GM19468 (cell line): ENCODE measurements around the gene DDC.
"Not testable (repeated sequence)": the region's sequence is repeated elsewhere in the genome, so short reads cannot be mapped to it uniquely, and the experiment has no call there.

Source experiments
- ATAC-seq: cut with Tn5 transposase; IDR thresholded peaks from one replicate; pipeline ENCODE4 v1.9.1; 2021; ENCODE audit warnings: mild to moderate bottlenecking, moderate library complexity, moderate number of reproducible peaks; ENCODE audit not compliant: unreplicated experiment; ENCODE audit errors: extremely low read depth

The DDC gene

GRCh38 chr7:50557099-50557498 lies 8.1 kb downstream of the DDC start:
- no peak for ATAC-seq

- ATAC-seq = no peak
These were observed 8.8 kb downstream of the DDC start for GRCh38 chr7:50556247-50556991.

DNA sequence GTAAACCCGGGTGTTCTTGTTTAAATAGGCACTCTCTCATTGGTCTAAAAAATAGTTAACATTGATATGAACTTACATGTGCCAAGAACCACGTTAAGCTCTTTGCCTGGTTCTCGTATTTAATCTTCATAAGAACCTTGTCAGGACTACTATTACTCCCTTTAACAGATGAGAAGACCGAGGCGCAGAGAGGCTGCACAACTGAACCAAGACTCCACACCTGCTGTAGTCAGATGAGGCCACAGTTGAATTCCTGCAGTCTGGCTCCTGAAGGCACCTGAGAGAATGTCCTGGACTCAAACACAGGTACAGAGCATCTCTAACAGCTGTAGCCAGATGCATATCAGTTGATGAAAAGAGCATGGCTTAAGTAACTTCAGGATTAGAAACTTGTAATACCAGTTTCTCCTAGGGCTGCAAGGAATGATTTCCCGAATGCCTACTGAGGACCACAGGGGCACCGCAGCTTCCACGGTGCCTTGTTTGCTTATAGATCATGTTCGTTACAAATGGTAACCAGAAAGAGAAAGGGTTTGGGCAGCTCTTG lies 9.5 kb downstream of the DDC start:
- no peak for ATAC-seq

DNA sequence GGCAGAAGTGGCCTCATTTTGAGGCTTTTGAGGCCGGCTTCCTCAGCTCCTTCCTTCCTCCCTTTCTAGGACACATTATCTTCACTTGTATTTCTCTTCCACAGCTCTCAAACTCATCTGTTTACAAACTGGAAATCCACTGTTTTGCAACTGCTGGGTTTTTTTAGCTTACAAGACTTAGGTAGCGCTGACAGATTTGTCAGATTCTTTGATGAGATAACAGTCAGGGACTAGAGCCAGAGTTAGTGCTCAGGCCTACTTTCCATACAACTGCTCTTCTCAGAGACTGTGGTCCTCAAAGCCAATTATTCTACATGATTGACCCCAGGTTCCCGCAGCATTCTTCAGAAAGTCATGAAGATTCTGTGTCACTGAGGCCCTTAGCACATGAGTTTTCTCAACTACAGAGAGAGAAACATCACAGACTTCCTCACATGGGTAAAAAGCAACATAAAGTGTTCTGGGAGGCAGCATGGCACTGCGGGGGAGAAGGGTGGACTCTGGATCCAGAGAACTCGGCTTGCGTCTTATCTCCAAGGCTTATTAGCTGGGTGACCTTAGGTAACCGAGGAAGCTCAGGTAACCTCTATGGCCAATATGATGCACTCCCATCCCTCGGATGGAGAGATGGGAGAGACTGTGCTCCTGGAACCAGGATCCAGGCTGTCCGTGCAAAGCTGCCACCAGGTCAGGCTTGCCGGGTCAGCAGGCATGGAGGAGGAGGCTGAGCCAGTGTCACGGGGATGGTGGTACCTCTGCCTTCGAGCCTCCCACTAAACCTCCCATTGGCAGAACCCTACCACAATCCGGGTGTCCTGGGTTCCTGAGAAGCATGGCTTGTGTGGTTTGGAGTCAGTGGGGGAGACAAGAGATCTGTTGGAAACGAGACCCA lies 10.5 kb downstream of the DDC start:
- no peak for ATAC-seq

DNA sequence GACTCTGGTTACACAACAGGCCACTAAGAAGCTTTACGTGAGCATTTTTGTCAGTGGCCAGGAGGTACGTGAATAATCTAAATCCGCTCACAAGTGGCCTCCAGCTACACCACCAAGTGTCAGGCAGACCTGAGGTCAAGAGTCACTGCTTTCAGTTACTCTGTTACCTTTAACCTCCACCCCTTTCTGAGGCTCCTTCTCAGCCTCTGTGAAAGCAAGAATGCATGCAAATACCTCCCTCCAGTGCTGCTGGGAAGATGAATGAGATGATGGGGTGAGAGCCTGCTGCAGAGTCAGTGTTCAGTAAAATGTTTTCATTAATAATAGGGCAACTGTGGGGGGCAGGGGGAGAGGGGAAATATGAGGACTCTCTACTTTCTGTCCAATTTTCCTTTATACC lies 11.2 kb downstream of the DDC start:
- ATAC-seq = no peak

GRCh38 chr7:50552921-50553320 lies 12.3 kb downstream of the DDC start:
- no peak for ATAC-seq

- ATAC-seq = no peak
These were observed 13.1 kb downstream of the DDC start for GRCh38 chr7:50552139-50552538.

DNA sequence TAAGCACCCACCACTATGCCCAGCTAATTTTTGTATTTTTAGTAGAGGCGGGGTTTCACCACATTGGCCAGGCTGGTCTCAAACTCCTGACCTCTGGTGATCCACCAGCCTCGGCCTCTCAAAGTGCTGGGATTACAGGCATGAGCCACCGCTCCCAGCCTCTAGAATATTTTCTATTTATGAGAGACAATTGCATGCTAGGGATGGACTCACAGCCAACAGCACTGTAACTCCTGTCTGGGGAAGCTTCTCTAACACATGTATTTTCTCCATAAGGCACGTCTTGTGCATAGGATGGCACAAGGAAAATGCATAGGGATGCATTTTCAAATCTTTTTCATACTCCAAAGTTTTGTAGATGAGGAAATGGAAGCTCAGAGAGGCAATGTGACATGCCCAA lies 19.6 kb downstream of the DDC start:
- ATAC-seq = not testable (repeated sequence)

DNA sequence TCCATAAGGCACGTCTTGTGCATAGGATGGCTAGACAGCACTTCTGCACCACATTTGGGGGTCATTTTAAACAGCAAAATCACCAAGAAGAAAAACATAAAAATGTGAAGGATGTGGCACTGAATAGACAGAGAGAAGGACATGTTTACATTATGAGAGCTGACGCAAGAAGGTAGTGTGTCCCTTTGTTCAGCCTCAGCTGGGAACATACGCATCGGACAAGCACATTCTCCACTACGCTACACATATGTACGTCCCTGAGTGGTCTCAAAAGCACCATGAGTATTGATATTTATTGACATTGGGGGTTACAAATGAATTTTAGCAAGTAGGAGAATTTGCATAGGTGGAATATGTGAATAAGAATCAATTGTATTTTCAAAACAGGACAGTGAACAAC lies 20.2 kb downstream of the DDC start:
- ATAC-seq = no peak

DNA sequence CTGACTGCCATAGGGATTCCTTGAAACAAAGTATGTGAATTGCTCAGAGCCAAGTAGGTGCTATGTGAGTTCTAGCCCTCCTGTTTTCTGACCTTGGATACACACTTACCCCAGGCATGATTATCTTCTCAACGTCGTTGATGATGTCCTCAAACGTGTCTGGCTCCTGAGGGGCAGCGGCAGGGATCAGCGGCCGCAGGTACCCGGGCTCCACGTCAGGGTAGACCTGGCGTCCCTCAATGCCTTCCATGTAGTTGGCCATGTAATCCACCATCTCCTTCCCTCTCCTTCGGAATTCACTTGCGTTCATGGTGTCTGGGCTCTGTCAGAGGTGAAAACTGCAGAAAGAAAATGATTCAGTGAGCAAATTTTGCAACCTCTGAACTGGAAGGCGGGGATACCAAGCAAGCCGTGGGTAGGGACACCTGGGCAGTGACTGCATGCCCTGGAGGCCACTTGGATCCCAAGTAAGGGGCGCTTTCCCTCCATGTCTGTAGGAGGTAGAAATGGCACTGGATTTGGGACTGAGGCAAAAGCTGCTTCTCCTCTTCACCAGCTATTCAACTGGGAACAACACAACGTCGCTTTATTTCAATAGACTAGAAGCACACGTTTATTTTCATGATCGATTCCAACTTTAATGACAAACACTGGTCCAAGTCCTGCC lies 21.3 kb downstream of the DDC start:
- ATAC-seq = no peak

- no peak for ATAC-seq
These were observed 23.1 kb downstream of the DDC start for GRCh38 chr7:50542132-50542531.

- no peak for ATAC-seq
These were observed 24.2 kb downstream of the DDC start for GRCh38 chr7:50540785-50541579.

DNA sequence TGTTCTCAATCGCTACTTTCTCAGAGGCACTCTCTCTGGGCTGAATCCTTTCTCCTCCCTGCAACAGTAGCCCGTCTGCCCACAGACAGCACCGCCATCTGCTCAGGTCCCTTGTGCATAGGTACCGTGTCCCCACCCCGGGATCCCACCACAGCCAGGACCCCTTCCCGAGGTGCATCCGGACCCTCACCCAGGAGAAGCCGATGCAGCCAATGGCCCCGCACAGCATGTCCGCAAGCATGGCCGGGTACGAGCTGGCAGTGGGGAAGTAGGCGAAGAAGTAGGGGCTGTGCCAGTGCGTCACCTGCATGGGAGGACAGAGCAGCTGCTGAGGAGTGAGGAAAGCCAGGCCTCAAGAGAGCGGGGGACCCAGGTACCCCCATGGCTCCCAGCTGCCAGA lies 25.5 kb downstream of the DDC start:
- ATAC-seq = no peak

DNA sequence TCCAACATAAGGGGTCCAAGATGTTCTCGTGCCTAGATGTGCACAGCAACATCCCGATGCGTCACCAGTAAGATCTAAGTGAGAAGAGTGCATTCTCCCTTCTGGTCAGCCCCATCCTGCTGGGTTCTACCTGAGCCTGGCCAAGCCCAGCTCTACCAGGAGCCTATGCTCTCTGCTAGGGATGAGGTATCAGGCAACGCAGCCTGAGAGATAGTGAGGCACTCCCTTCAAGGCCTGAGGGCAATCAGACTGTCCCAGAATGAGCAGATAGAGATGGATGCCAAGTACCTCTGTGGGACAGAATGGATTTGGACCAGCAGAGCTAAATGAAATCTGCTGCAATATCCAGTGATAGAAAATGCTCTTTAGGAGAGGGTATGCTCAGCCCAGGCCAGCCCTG lies 26.7 kb downstream of the DDC start:
- ATAC-seq = no peak

- no peak for ATAC-seq
These were observed 27.8 kb downstream of the DDC start for GRCh38 chr7:50537417-50537816.

DNA sequence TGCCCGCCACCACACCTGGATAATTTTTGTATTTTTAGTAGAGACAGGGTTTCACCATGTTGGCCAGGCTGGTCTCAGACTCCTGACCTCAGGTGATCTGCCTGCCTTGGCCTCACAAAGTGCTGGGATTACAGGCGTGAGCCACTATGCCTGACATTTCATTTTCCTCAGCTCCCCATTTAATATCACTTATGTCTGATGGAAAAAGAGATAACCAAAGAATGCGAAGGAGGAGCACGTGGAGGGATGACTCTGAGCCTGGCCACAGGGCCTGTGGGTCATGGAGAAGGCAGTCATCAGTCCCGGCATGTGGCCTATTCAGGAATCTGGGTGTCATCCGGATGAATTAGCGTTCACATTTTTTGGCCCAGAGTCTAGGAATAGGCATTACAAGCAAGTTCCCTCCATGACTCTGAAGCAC lies 29.9 kb downstream of the DDC start:
- not testable (repeated sequence) for ATAC-seq

GRCh38 chr7:50534690-50535290 lies 30.4 kb downstream of the DDC start:
- ATAC-seq = no peak

DNA sequence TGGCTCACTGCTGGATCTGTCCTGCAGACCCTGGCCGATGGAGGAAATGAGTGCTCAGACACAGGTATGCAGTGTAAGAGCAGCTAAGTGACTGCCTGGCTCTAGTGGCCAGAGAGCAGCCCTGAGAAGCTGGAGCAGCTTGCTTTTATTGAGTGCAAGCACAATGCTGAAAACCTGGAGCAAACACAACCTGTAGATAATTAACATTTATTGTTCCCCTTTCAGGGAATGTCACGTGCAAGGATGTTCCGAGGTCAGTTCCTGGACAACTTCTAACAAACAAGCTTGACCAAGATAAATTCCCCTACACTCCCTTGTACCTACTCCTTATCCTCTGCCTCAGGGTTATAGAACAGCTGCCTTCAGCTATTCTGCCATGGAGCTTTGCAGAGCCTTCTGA lies 31.3 kb downstream of the DDC start:
- no peak for ATAC-seq

DNA sequence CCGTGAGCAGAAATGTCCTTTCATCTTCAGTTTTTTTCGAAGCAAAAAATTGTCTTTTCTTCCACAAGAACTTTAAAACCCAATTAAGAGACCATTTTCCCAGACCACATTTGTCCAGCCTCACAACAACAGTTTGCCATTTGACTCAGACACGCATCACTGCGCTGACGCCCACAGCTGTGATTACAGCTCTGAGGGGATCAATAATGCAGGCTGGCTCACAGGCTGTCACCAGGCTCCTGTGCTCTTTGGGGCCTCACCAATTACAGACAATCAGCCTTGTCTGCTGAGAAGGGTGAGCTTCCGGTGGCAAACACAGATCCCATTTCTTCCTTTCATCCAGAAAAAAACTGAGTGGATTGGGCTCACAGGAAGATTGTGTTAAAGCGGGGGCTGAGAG lies 33.3 kb downstream of the DDC start:
- ATAC-seq = no peak
